ENCODE results near the gene CNNM4.

CNNM4 gene

GRCh38 chr2:96806468-96807126 is 45.9 kb downstream of the CNNM4 start:
- no peak for DNase-seq
- in situ Hi-C loops (cut with HindIII; ENCODE audit: low pct_ligation_motif_present, low pct_unique_long_range_greater_than_20kb, low sequenced_read_pairs), result no loop called here

- in situ Hi-C loops (cut with HindIII; ENCODE audit: low pct_ligation_motif_present, low pct_unique_long_range_greater_than_20kb, low sequenced_read_pairs), result no loop called here
Measured at GRCh38 chr2:96807127-96807471, 46.4 kb downstream of the CNNM4 start.

GRCh38 chr2:96808176-96808837 is 47.6 kb downstream of the CNNM4 start:
- no peak for DNase-seq
- in situ Hi-C loops (cut with HindIII; ENCODE audit: low pct_ligation_motif_present, low pct_unique_long_range_greater_than_20kb, low sequenced_read_pairs), result no loop called here

More at GRCh38 chr2:96807127-96807471, 46.4 kb downstream of the CNNM4 start:
- no peak for DNase-seq

GRCh38 chr2:96809216-96809882 is 48.6 kb downstream of the CNNM4 start:
- in situ Hi-C loops (cut with HindIII; ENCODE audit: low pct_ligation_motif_present, low pct_unique_long_range_greater_than_20kb, low sequenced_read_pairs), result no loop called here

GRCh38 chr2:96809951-96810782 is 49.5 kb downstream of the CNNM4 start:
- in situ Hi-C loops (cut with HindIII; ENCODE audit: low pct_ligation_motif_present, low pct_unique_long_range_greater_than_20kb, low sequenced_read_pairs), result no loop called here
- DNase-seq, result no peak

More at GRCh38 chr2:96809216-96809882, 48.6 kb downstream of the CNNM4 start:
- no peak for DNase-seq

GRCh38 chr2:96810783-96811192 is 50.1 kb downstream of the CNNM4 start:
- DNase-seq, result no peak
- in situ Hi-C loops (cut with HindIII; ENCODE audit: low pct_ligation_motif_present, low pct_unique_long_range_greater_than_20kb, low sequenced_read_pairs), result no loop called here

- in situ Hi-C loops (cut with HindIII; ENCODE audit: low pct_ligation_motif_present, low pct_unique_long_range_greater_than_20kb, low sequenced_read_pairs), result no loop called here
- no peak for DNase-seq
Measured at GRCh38 chr2:96811917-96812316, 51.2 kb downstream of the CNNM4 start.

- DNase-seq, result no peak
- in situ Hi-C loops (cut with HindIII; ENCODE audit: low pct_ligation_motif_present, low pct_unique_long_range_greater_than_20kb, low sequenced_read_pairs), result no loop called here
Measured at GRCh38 chr2:96813656-96814055, 53.0 kb downstream of the CNNM4 start.

GRCh38 chr2:96815326-96816126 is 54.8 kb downstream of the CNNM4 start:
- in situ Hi-C loops (cut with HindIII; ENCODE audit: low pct_ligation_motif_present, low pct_unique_long_range_greater_than_20kb, low sequenced_read_pairs), result no loop called here
- peak; percentile 37 for DNase-seq

GRCh38 chr2:96816127-96816835 is 55.6 kb downstream of the CNNM4 start, which contains the start of gene CNNM3:
Gene CNNM3, plus strand, starts transcription at chr2:96816268. Its CDS starts 10 bp downstream, at chr2:96816278.
- DNase-seq, result peak; percentile 94
- in situ Hi-C loops (cut with HindIII; ENCODE audit: low pct_ligation_motif_present, low pct_unique_long_range_greater_than_20kb, low sequenced_read_pairs), result no loop called here

GRCh38 chr2:96816836-96817702 is 56.4 kb downstream of the CNNM4 start:
- peak; percentile 8 for DNase-seq
- in situ Hi-C loops (cut with HindIII; ENCODE audit: low pct_ligation_motif_present, low pct_unique_long_range_greater_than_20kb, low sequenced_read_pairs), result no loop called here

- DNase-seq, result no peak
- in situ Hi-C loops (cut with HindIII; ENCODE audit: low pct_ligation_motif_present, low pct_unique_long_range_greater_than_20kb, low sequenced_read_pairs), result no loop called here
Measured at GRCh38 chr2:96817882-96818281, 57.2 kb downstream of the CNNM4 start.

GRCh38 chr2:96819128-96819875 is 58.6 kb downstream of the CNNM4 start:
- DNase-seq, result no peak
- in situ Hi-C loops (cut with HindIII; ENCODE audit: low pct_ligation_motif_present, low pct_unique_long_range_greater_than_20kb, low sequenced_read_pairs), result no loop called here

- DNase-seq, result no peak
- in situ Hi-C loops (cut with HindIII; ENCODE audit: low pct_ligation_motif_present, low pct_unique_long_range_greater_than_20kb, low sequenced_read_pairs), result no loop called here
Measured at GRCh38 chr2:96819876-96820511, 59.3 kb downstream of the CNNM4 start.

GRCh38 chr2:96821113-96821675 is 60.5 kb downstream of the CNNM4 start:
- no peak for DNase-seq
- in situ Hi-C loops (cut with HindIII; ENCODE audit: low pct_ligation_motif_present, low pct_unique_long_range_greater_than_20kb, low sequenced_read_pairs), result no loop called here

Data from ACHN (cell line).